Lower leg skin (tissue), 3 donors: ENCODE data around the gene ZSWIM6.

Source experiments
- POLR2A ChIP-seq, 2 donors: fragments of 450-650 bp; IDR thresholded peaks; one replicate each; pipeline ENCODE4 v1.6.1; 2016 to 2017; ENCODE audit warnings: antibody characterized with exemption in 2 of 2, mild to moderate bottlenecking in 1 of 2, moderate library complexity in 1 of 2
- TF ChIP-seq, protein P1 (sequence below), 3 donors: fragments of 450-650 bp; IDR thresholded peaks; one replicate each; pipeline ENCODE4 v1.5.1; 2016; ENCODE audit warnings: antibody characterized with exemption in 3 of 3, mild to moderate bottlenecking in 3 of 3, moderate library complexity in 2 of 3

- TF ChIP-seq, protein P1, sequence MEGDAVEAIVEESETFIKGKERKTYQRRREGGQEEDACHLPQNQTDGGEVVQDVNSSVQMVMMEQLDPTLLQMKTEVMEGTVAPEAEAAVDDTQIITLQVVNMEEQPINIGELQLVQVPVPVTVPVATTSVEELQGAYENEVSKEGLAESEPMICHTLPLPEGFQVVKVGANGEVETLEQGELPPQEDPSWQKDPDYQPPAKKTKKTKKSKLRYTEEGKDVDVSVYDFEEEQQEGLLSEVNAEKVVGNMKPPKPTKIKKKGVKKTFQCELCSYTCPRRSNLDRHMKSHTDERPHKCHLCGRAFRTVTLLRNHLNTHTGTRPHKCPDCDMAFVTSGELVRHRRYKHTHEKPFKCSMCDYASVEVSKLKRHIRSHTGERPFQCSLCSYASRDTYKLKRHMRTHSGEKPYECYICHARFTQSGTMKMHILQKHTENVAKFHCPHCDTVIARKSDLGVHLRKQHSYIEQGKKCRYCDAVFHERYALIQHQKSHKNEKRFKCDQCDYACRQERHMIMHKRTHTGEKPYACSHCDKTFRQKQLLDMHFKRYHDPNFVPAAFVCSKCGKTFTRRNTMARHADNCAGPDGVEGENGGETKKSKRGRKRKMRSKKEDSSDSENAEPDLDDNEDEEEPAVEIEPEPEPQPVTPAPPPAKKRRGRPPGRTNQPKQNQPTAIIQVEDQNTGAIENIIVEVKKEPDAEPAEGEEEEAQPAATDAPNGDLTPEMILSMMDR (IDR thresholded peaks at IDR 0.05): no peak
- TF ChIP-seq POLR2A (IDR thresholded peaks at IDR 0.05): no peak
Measured at GRCh38 chr5:61431923-61432620, 100.0 kb downstream of the ZSWIM6 start.
